K562 (cell line): ENCODE data around the gene TRMT1. TPM values are rescaled to one million over a fixed set of nuclear protein-coding genes. Genes with fewer than 3 reads are reported as not detected.

Experiments
- ATAC-seq: fragments of 200-7000 bp; cut with Tn5 transposase; 3 replicates; pipeline ENCODE4 v1.9.1; 2020; ENCODE audit warnings: moderate library complexity
- BruUV-seq: library from RNA; stranded (reverse); fragments of 400-500 nt; replicated peaks from 2 replicates; lab custom pipeline; 2021; lab: Mats Ljungman, UMichigan
- CTCF ChIA-PET: fragments of 300-600 bp; formaldehyde crosslinking; extraction: SDS; loops from one replicate; lab custom pipeline; 2021; ENCODE audit warnings: low intra/inter-chr PET ratio; lab: Yijun Ruan, JAX
- POLR2A ChIA-PET: fragments of 300-600, 350-650 bp; sonication (Branson Sonifier 250); formaldehyde crosslinking; extraction: SDS; loops from one replicate; lab custom pipeline; 2021; ENCODE audit warnings: antibody characterized with exemption, inconsistent platforms; lab: Yijun Ruan, JAX
- DNase-seq, 4 experiments: peaks; one replicate each; pipeline versions ENCODE4 v3.0.0 to v3.0.0-alpha.2; 2011 to 2018; ENCODE audit warnings: low spot score in 3 of 4, mixed read lengths in 3 of 4; ENCODE audit errors: extremely low read depth in 1 of 4
- FAIRE-seq: peaks from 2 replicates; lab custom pipeline; 2011; peaks lifted over from hg19 to GRCh38; lab: Jason Lieb, UNC
- H2AFZ ChIP-seq: 2 replicates; pipeline ENCODE4 v1.6.0; 2011; ENCODE audit warnings: low read depth, low read length, control low read depth, inconsistent platforms
- H3K27ac ChIP-seq: fragments of 200-600 bp; 3 replicates; pipeline ENCODE4 v1.8.0; 2011; ENCODE audit warnings: low read depth, mild to moderate bottlenecking, control low read depth, inconsistent platforms, low read length, moderate library complexity, mixed read lengths; ENCODE audit errors: extremely low read depth
- H3K27me3 ChIP-seq, 2 experiments: fragments of 300-600 bp in 1 of 2; 2 replicates in 1 of 2; 3 replicates in 1 of 2; pipeline versions ENCODE4 v1.6.0 to v1.8.0; 2011; ENCODE audit warnings: inconsistent platforms in 2 of 2, low read length in 2 of 2, mild to moderate bottlenecking in 1 of 2, mixed read lengths in 1 of 2, moderate library complexity in 1 of 2; ENCODE audit not compliant: control insufficient read depth in 2 of 2, insufficient read depth in 2 of 2
- H3K36me3 ChIP-seq: fragments of 300-600 bp; 3 replicates; pipeline ENCODE4 v1.8.0; 2011; ENCODE audit warnings: mild to moderate bottlenecking, low read length, inconsistent platforms; ENCODE audit not compliant: control insufficient read depth, insufficient read depth
- H3K4me1 ChIP-seq, 2 experiments: fragments of 200-600 bp in 1 of 2; replicated peaks in 1 of 2; 2 replicates in 1 of 2; 3 replicates in 1 of 2; pipeline versions ENCODE4 v1.5.1 to v1.8.0; 2011; ENCODE audit warnings: inconsistent platforms in 2 of 2, low read length in 2 of 2, mild to moderate bottlenecking in 1 of 2, mixed read lengths in 1 of 2, moderate library complexity in 1 of 2; ENCODE audit not compliant: control insufficient read depth in 2 of 2, insufficient read depth in 2 of 2
- H3K4me2 ChIP-seq: 2 replicates; pipeline ENCODE4 v1.6.1; 2011; ENCODE audit warnings: low read length, control low read depth, inconsistent platforms, mixed read lengths; ENCODE audit not compliant: insufficient read depth
- H3K4me3 ChIP-seq: fragments of 200-600 bp; sonication (generic), shearing (Covaris generic); 2 replicates; pipeline ENCODE4 v1.5.1; 2016; ENCODE audit warnings: control low read depth, inconsistent platforms
- H3K79me2 ChIP-seq: fragments of 200-600 bp; 3 replicates; pipeline ENCODE4 v1.8.0; 2011; ENCODE audit warnings: low read length, inconsistent platforms; ENCODE audit not compliant: control insufficient read depth, insufficient read depth
- H3K9ac ChIP-seq, 2 experiments: 2 replicates each; pipeline versions ENCODE4 v1.6.0 to v1.6.1; 2011; ENCODE audit warnings: low read depth in 2 of 2, low read length in 2 of 2, control low read depth in 1 of 2, inconsistent platforms in 1 of 2, mild to moderate bottlenecking in 1 of 2, mixed read lengths in 1 of 2; ENCODE audit not compliant: insufficient read depth in 1 of 2
- H3K9me1 ChIP-seq: one replicate; pipeline ENCODE4 v1.6.0; 2011; ENCODE audit warnings: inconsistent platforms, mild to moderate bottlenecking, low read length, moderate library complexity; ENCODE audit not compliant: control insufficient read depth, insufficient read depth
- H3K9me3 ChIP-seq: replicated peaks from 2 replicates; pipeline ENCODE4 v1.5.1; 2011; ENCODE audit warnings: low read depth, low read length, inconsistent platforms; ENCODE audit not compliant: control insufficient read depth, insufficient read depth
- H4K20me1 ChIP-seq: replicated peaks from 2 replicates; pipeline ENCODE4 v1.6.1; 2011; ENCODE audit warnings: low read length, inconsistent platforms, mixed read lengths; ENCODE audit not compliant: control insufficient read depth, insufficient read depth
- CREB3L1 ChIP-seq: fragments of 450-650 bp; IDR thresholded peaks from 2 replicates; pipeline ENCODE4 v1.6.1; 2014; ENCODE audit warnings: low read depth, mild to moderate bottlenecking, moderate library complexity, borderline replicate concordance
- DIDO1 ChIP-seq: fragments of 450-650 bp; IDR thresholded peaks from 2 replicates; pipeline ENCODE4 v1.6.1; 2016; ENCODE audit warnings: low read depth, missing biosample characterization, missing genetic modification characterization
- FUS ChIP-seq: fragments of 200-400 bp; formaldehyde crosslinking; optimal IDR thresholded peaks from 2 replicates; pipeline ENCODE3; 2017; ENCODE audit warnings: low read depth, low read length
- HBP1 ChIP-seq: fragments of 450-650 bp; formaldehyde crosslinking; IDR thresholded peaks from 2 replicates; pipeline ENCODE4 v1.4.0; 2022; ENCODE audit warnings: missing genetic modification characterization
- PTRF ChIP-seq: fragments of 450-650 bp; IDR thresholded peaks from 2 replicates; pipeline ENCODE4 v1.6.1; 2016; ENCODE audit warnings: mild to moderate bottlenecking, missing genetic modification characterization, missing compliant biosample characterization
- SAFB2 ChIP-seq: fragments of 200-400 bp; formaldehyde crosslinking; IDR thresholded peaks from 2 replicates; pipeline ENCODE4 v1.6.1; 2018; ENCODE audit warnings: borderline replicate concordance, low read length, low read depth, moderate library complexity; ENCODE audit not compliant: severe bottlenecking
- SIX5 ChIP-seq, 2 experiments: IDR thresholded peaks; 2 replicates each; pipeline ENCODE4 v1.6.1; 2011; ENCODE audit warnings: low read length in 2 of 2, borderline replicate concordance in 1 of 2, low read depth in 1 of 2, mild to moderate bottlenecking in 1 of 2, moderate library complexity in 1 of 2; ENCODE audit not compliant: insufficient read depth in 1 of 2
- SMC3 ChIP-seq: conservative IDR thresholded peaks from 2 replicates; pipeline ENCODE4 v1.6.1; 2011; ENCODE audit warnings: low read depth, low read length, improper control_type of control experiment; ENCODE audit not compliant: insufficient read depth
- XRCC4 ChIP-seq: IDR thresholded peaks from one replicate; pipeline ENCODE4 v1.6.1; 2011; ENCODE audit not compliant: insufficient read depth, insufficient read length; ENCODE audit errors: extremely low read depth
- ZBTB11 ChIP-seq, 3 experiments: fragments of 200-800 bp in 1 of 3; fragments of 250-450 bp in 1 of 3; fragments of 450-650 bp in 1 of 3; sonication (Bioruptor Pico) in 1 of 3; sonication (Bioruptor generic) in 1 of 3; formaldehyde crosslinking in 1 of 3; IDR thresholded peaks; 2 replicates each; pipeline versions ENCODE4 v1.6.1 to v1.8.0; 2016 to 2022; ENCODE audit warnings: mild to moderate bottlenecking in 2 of 3, missing genetic modification characterization in 2 of 3, missing compliant biosample characterization in 1 of 3, moderate library complexity in 1 of 3
- ZNF830 ChIP-seq: fragments of 250-450 bp; sonication (Bioruptor Pico); IDR thresholded peaks from 2 replicates; pipeline ENCODE4 v1.5.0; 2021; ENCODE audit warnings: mild to moderate bottlenecking
- WGBS: fragments of 100-300 bp; shearing (Covaris generic); methylation state at CpG from one replicate; pipeline ENCODE4 v1.1.6; 2016; ENCODE audit warnings: low coverage, mixed read lengths; ENCODE audit not compliant: insufficient coverage; ENCODE audit errors: missing lambda C conversion rate; 5-methylcytosine and 5-hydroxymethylcytosine counted together
- in situ Hi-C: fragments of 300-500 bp; cut with MboI; formaldehyde crosslinking; loops from 4 replicates; pipeline ENCODE4 v1.15.0; 2018; ENCODE audit warnings: inconsistent platforms, mixed read lengths
- intact Hi-C: fragments of 100-400 bp; cut with micrococcal nuclease; formaldehyde crosslinking; loops from 2 replicates; pipeline ENCODE4 v1.14.2; 2022
- polyA plus RNA-seq, 8 experiments: library from polyadenylated mRNA; depleted of rRNA in 4 of 8; stranded (reverse) in 5 of 8; unstranded in 3 of 8; fragments of >200 nt; fragmentation: Nextera tagmentation in 2 of 8; fragmentation: Illumina TruSeq in 1 of 8; extraction: Ambion mirVana in 2 of 8; extraction: Trizol in 1 of 8; gene quantifications; 2 replicates each; pipeline versions ENCODE4 v1.2.1 to v1.2.3, GENCODE V29; 2011 to 2014; ENCODE audit warnings: inconsistent platforms in 1 of 8, missing spikeins in 1 of 8
- total RNA-seq, 7 experiments: library from RNA; depleted of rRNA in 6 of 7; stranded (reverse); fragments of >200 nt in 6 of 7; fragmentation: Illumina TruSeq in 2 of 7; extraction: Trizol in 2 of 7; gene quantifications; 2 replicates each; pipeline versions ENCODE4 v1.2.1 to v1.2.3, GENCODE V29; 2011 to 2021; ENCODE audit warnings: low replicate concordance in 1 of 7

TRMT1 gene
- total and polyA plus RNA-seq, 9 of the 15 experiments (the other 6 are each of a cell fraction or from before 2014, with no cell fraction given), result 5.8 to 158 (median 54.3) TPM

- peak; percentile 68 for ATAC-seq
- CTCF ChIA-PET, result interaction anchor here (0.5 to 1.2 kb wide), 2 partner anchors 75 to 117 kb away, joined by 3 to 7 read pairs; no protein-coding TSS in a partner anchor
- no TSS peak for BruUV-seq
- no peaks in the 10 kb centered on the region for H3K79me2 ChIP-seq
- intact Hi-C loops (no loop called here), in situ Hi-C loops (no loop called here)
- POLR2A ChIA-PET, result interaction anchor here (1.7 kb wide), 1 partner anchor 12 kb away, joined by 5 read pairs; no protein-coding TSS in a partner anchor
- H3K4me1 ChIP-seq, result peaks cover 24 to 59% of the 10 kb centered on the region in 2 experiments
- no peaks in the 10 kb centered on the region for H4K20me1 ChIP-seq
- H3K27me3 ChIP-seq, result no peaks in the 10 kb centered on the region
- peak overlapping the region in 1 of 2 experiments; percentile 59; a peak in 1 of 4 replicates for H3K9ac ChIP-seq
- H3K36me3 ChIP-seq, result peaks cover 25% of the 10 kb centered on the region; the same call in 1 of the 3 replicates
- H3K4me3 ChIP-seq, result no peak overlapping the region
- 70% methylated on average over 9 of the region's 14 CpGs for WGBS
- no peaks in the 10 kb centered on the region for H3K9me3 ChIP-seq
- H3K4me2 ChIP-seq, result no peak overlapping the region
- H2AFZ ChIP-seq, result no peak overlapping the region
- peak; percentile 81 for FAIRE-seq
- H3K27ac ChIP-seq, result no peak overlapping the region; the same call in 2 of the 3 replicates
- peak; percentile 41 to 68 (median 57) for DNase-seq
- no peaks in the 10 kb centered on the region for H3K9me1 ChIP-seq
- TF ChIP-seq SIX5 (IDR thresholded peaks at IDR 0.05; ENCODE audit: borderline replicate concordance in 1 of 2, insufficient read depth in 1 of 2, low read depth in 1 of 2, low read length in 2 of 2) (no peak), ZBTB11 (CRISPR knock-in tag; IDR thresholded peaks at IDR 0.05) (no peak), CREB3L1 (peak; percentile 42; the same call in 1 of the 2 replicates), DIDO1 (no peak), SMC3 (0 out of 2 replicates have a peak, but pooled peaks have one; percentile 44), XRCC4 (no peak), SAFB2 (no peak), FUS (no peak), PTRF (tag) (no peak), ZNF830 (CRISPR knock-in tag) (no peak), HBP1 (CRISPR knock-in tag) (no peak)
Observed at GRCh38 chr19:13082192-13083007, 34.1 kb downstream of the TRMT1 start.
